ENCODE measurements around the gene RERE.
"Not testable (repeated sequence)": the region's sequence is repeated elsewhere in the genome, so short reads cannot be mapped to it uniquely, and the experiment has no call there.

RERE gene

DNA sequence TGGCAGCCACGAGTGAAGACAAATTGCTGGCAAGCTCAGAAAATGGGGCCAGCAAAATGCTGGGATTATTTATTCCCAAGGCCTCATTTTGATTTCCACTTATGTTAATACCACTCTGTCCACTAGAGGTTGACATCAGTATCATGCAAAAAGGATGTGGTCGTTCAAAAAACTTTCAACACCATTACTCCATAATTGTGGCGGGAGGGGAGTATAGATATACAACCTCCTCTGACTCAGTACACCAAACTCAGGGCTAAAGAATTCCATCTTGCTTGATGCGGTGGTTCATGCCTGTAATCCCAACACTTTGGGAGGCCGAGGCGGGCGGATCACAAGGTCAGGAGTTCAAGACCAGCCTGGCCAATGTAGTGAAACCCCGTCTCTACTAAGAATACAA is 200.6 kb downstream of the RERE start:
- H3K9me2 ChIP-seq (replicated peaks; ENCODE audit: control insufficient read depth, low read length); H3K79me2 ChIP-seq (ENCODE audit: control insufficient read depth, low read length); H3K27me3 ChIP-seq (ENCODE audit: control insufficient read depth, low read length); H3K36me3 ChIP-seq (ENCODE audit: control insufficient read depth, low read length); H3K4me3 ChIP-seq (ENCODE audit: low read length); H3K4me2 ChIP-seq (ENCODE audit: low read length); H3K4me1 ChIP-seq (ENCODE audit: control insufficient read depth, low read length); H3K9me3 ChIP-seq (ENCODE audit: control insufficient read depth, insufficient read depth, low read length); H4K20me1 ChIP-seq (ENCODE audit: control insufficient read depth, insufficient read depth, low read depth, low read length); H3F3A ChIP-seq (ENCODE audit: control insufficient read depth, insufficient read depth); H3K27ac ChIP-seq (ENCODE audit: low read depth, low read length): not testable (repeated sequence)
- TF ChIP-seq, protein P1, sequence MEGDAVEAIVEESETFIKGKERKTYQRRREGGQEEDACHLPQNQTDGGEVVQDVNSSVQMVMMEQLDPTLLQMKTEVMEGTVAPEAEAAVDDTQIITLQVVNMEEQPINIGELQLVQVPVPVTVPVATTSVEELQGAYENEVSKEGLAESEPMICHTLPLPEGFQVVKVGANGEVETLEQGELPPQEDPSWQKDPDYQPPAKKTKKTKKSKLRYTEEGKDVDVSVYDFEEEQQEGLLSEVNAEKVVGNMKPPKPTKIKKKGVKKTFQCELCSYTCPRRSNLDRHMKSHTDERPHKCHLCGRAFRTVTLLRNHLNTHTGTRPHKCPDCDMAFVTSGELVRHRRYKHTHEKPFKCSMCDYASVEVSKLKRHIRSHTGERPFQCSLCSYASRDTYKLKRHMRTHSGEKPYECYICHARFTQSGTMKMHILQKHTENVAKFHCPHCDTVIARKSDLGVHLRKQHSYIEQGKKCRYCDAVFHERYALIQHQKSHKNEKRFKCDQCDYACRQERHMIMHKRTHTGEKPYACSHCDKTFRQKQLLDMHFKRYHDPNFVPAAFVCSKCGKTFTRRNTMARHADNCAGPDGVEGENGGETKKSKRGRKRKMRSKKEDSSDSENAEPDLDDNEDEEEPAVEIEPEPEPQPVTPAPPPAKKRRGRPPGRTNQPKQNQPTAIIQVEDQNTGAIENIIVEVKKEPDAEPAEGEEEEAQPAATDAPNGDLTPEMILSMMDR (IDR thresholded peaks at IDR 0.05; ENCODE audit: low read depth, low read length, poor library complexity, severe bottlenecking) = peak; percentile 12

DNA sequence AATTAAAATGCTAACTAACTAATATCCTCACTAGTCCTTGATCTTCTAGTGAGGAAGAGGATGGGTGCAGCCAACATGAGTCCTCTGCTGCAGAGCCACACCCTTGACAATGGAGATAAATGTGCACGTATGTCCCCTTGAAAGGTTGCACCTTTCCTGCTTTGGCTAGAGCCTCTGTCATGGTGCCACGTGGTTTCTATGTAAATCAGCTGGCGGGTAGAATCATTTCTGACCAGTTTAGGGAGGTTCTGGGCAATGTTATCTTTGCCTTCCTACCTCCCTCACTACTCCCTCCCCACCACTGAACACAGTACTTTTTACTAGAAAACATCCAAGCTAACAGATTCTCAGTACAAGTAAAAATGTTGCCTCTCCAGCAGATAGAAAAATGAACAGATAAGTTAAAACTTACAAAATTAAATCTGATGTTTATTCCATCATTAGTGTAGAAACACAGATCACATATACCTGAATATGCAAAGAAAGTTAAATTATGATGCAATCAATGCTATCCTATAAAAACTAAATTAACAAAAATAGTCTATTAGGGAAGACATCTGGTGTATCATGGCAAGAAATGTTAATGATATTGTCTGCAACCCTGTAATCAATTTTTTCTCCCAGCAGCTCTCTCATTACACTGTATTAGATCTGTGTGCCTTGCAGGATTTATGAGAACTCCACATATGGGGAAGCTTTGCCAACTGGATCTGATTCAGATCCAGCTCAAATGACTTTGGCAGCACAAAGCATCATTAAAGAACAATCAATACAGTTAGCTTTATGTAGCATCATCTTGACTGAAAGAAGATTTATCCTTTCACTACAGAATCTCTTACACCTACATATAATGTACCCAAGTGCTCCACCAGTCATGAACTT is 205.6 kb downstream of the RERE start:
- H3K27me3 ChIP-seq (ENCODE audit: control insufficient read depth, low read length); H3K9me2 ChIP-seq (replicated peaks; ENCODE audit: control insufficient read depth, low read length); H3K36me3 ChIP-seq (ENCODE audit: control insufficient read depth, low read length); H3K4me2 ChIP-seq (ENCODE audit: low read length); H3K4me1 ChIP-seq (ENCODE audit: control insufficient read depth, low read length); H3K9me3 ChIP-seq (ENCODE audit: control insufficient read depth, insufficient read depth, low read length); H3F3A ChIP-seq (ENCODE audit: control insufficient read depth, insufficient read depth); H3K27ac ChIP-seq (ENCODE audit: low read depth, low read length); H4K20me1 ChIP-seq (ENCODE audit: control insufficient read depth, insufficient read depth, low read depth, low read length); H3K4me3 ChIP-seq (ENCODE audit: low read length); H3K79me2 ChIP-seq (ENCODE audit: control insufficient read depth, low read length): not testable (repeated sequence)

DNA sequence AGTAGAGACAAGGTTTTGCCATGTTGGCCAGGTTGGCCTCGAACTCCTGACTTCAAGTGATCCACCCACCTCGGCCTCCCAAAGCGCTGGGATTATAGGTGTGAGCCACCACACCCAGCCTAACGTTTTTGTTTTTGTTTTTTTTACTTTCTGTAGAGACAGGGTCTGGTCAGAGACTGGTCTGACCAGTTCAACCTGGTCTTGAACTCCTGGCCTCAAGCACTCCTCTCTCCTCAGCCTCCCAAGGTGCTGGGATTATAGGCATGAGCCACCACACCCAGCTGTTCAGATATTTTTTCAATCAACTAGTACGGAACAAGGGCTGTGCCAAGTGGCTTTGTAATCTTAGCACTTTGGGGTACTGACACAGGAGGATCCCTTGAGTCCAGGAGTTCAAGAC is 209.5 kb downstream of the RERE start:
- Histone ChIP-seq H3K4me2 (ENCODE audit: low read length) (no peak overlapping the region), H3K9me3 (ENCODE audit: control insufficient read depth, insufficient read depth, low read length) (no peaks in the 10 kb centered on the region), H3K27me3 (ENCODE audit: control insufficient read depth, low read length) (no peaks in the 10 kb centered on the region), H3F3A (ENCODE audit: control insufficient read depth, insufficient read depth) (no peaks in the 10 kb centered on the region), H3K9me2 (replicated peaks; ENCODE audit: control insufficient read depth, low read length) (no peaks in the 10 kb centered on the region), H3K4me3 (ENCODE audit: low read length) (no peak overlapping the region), H3K4me1 (ENCODE audit: control insufficient read depth, low read length) (peaks cover 14% of the 10 kb centered on the region), H3K79me2 (ENCODE audit: control insufficient read depth, low read length) (no peaks in the 10 kb centered on the region), H3K36me3 (ENCODE audit: control insufficient read depth, low read length) (no peaks in the 10 kb centered on the region), H3K27ac (ENCODE audit: low read depth, low read length) (no peak overlapping the region), H4K20me1 (ENCODE audit: control insufficient read depth, insufficient read depth, low read depth, low read length) (peaks cover 11% of the 10 kb centered on the region)
- TF ChIP-seq, protein P1 (IDR thresholded peaks at IDR 0.05; ENCODE audit: low read depth, low read length, poor library complexity, severe bottlenecking) = no peak
- no peak for TF ChIP-seq EZH2phosphoT487 (IDR thresholded peaks at IDR 0.05; ENCODE audit: borderline replicate concordance, low read length)

DNA sequence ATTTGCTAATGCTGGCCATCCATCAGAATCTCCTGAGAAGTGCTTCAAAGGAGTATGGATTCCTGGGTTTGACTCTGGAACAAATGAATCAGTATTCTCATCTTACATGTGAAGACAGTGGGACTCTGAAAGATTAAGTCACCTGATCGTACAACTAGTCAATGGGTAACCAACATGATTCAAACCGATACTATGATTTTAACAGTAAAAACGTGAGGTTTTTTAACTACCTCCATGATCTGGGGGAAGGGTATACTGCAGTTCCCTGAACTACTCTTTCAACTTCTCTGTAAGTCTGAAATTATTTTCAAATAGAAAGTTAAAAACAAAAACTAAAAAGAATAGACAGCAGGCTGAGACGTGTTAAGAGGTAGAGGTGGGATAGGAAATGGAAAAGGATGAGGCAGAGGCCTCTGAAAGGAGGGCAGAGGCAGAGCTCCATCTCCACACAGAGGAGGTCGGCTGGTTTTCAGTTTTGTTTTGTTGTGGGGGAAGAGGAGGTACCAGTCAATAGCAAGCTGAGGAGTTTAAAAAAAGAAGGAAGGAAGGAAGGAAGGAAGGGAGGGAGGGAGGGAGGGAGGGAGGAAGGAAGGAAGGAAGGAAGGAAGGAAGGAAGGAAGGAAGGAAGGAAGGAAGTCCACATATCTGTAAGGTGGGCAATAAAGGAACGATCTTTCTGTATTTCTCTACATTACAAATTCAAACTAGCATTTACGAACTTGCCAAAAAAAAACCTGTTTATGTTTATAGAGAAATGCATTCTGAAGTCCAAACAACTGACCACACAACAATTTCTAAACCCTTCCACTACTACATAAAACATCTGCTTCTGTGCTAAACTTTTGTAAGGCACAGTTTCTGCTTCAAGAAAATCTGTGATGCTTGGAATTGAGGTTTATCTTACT is 213.1 kb downstream of the RERE start:
- Histone ChIP-seq H3F3A (ENCODE audit: control insufficient read depth, insufficient read depth) (no peaks in the 10 kb centered on the region), H3K4me3 (ENCODE audit: low read length) (no peak overlapping the region), H4K20me1 (ENCODE audit: control insufficient read depth, insufficient read depth, low read depth, low read length) (peaks cover 11% of the 10 kb centered on the region), H3K79me2 (ENCODE audit: control insufficient read depth, low read length) (no peaks in the 10 kb centered on the region), H3K9me3 (ENCODE audit: control insufficient read depth, insufficient read depth, low read length) (no peaks in the 10 kb centered on the region), H3K4me2 (ENCODE audit: low read length) (peak overlapping the region; percentile 37), H3K27ac (ENCODE audit: low read depth, low read length) (no peak overlapping the region), H3K36me3 (ENCODE audit: control insufficient read depth, low read length) (no peaks in the 10 kb centered on the region), H3K27me3 (ENCODE audit: control insufficient read depth, low read length) (no peaks in the 10 kb centered on the region), H3K9me2 (replicated peaks; ENCODE audit: control insufficient read depth, low read length) (no peaks in the 10 kb centered on the region), H3K4me1 (ENCODE audit: control insufficient read depth, low read length) (peaks cover 17% of the 10 kb centered on the region)
- TF ChIP-seq, protein P1 (IDR thresholded peaks at IDR 0.05; ENCODE audit: low read depth, low read length, poor library complexity, severe bottlenecking) = no peak
- TF ChIP-seq EZH2phosphoT487 (IDR thresholded peaks at IDR 0.05; ENCODE audit: borderline replicate concordance, low read length) = no peak
